Hematopoietic multipotent progenitor cell treated with erythropoietin and hydrocortisone succinate and interleukin-3 and kit ligand, for 6 days (in vitro differentiated cells): ENCODE measurements around the gene CAMTA1.
A peak's percentile ranks its signal among the peaks of the same experiment; 100 is the strongest.
"Not testable (repeated sequence)": the region's sequence is repeated elsewhere in the genome, so short reads cannot be mapped to it uniquely, and the experiment has no call there.

Source experiments
- DNase-seq: peaks from one replicate; pipeline ENCODE4 v3.0.0-alpha.2; 2015

Gene CAMTA1

DNA sequence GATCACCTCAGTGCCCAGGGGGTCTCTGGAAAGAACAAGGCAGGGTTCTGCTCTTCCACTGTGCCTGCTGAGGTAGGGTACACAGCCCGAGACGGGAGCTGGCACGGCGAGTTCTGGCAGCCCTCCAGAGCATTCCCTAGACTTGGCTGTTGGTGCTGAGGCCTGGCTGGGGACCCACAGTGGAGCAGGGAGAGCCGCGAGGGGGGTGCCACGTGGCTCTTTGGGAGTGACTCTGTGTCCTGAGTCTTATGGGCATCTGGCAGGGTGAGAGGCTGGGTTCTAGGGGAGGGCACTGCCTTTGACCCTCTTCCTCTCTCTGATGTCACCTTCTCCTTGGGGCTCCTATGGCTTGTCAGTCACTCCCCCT lies 336.4 kb downstream of the CAMTA1 start:
- no peak for DNase-seq

DNA sequence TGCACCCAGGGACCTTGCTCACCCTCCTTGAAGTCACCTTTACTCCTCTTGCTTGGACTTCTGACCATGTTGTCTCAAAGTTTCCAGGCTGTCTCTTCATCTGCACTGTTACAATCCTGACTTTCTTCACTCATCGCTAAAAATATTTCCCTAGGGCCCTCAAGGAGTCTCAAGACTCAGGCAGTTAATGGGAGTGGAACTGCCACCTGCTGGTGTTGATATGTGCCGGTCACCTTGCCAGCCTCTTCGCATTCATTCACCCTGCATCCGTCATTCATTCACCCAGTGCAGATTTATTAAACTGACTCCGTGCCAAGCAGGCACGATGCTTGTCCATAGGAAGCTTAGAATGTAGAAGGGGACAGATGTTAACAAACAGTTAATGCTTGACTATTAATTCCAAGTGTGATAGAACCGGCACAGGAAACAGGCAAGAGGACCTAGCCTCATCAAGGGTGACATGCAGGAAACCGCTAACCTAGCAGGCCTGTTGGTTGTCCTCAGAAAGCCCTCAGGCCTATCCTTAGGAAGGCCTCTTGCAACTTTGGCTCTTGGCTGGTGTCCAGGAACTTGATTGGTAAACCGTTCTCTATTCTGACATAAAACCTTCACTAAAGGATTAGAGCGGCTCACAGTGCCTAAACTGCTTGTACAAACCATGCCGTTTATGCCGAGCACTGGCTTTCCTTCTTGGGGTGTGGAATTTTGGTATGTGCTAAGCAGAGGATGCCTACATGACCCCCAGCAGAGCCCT lies 342.2 kb downstream of the CAMTA1 start:
- peak; percentile 63 for DNase-seq

- no peak for DNase-seq
These were observed 343.0 kb downstream of the CAMTA1 start for GRCh38 chr1:7128293-7128692.

DNA sequence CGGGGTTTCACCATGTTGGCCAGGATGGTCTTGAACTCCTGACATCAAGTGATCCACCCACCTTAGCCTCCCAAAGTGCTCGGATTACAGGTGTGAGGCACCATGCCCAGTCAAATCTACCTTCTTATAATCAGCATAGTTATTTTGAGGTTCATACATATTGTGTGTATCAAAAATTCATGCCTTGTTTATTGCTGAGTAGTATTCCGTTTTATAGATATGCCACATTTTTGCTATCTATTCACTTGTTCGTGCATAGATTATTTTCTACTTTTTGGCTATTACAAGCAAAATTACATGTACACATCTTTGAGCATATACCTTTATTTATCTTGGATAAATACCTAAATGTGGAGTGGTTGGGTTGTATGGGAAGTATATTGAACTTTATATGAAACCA lies 344.9 kb downstream of the CAMTA1 start:
- no peak for DNase-seq

- DNase-seq, result no peak
These were observed 350.2 kb downstream of the CAMTA1 start for GRCh38 chr1:7135493-7135892.

GRCh38 chr1:7136166-7136953 lies 351.1 kb downstream of the CAMTA1 start:
- no peak for DNase-seq

- no peak for DNase-seq
These were observed 355.0 kb downstream of the CAMTA1 start for GRCh38 chr1:7140251-7140650.

GRCh38 chr1:7145947-7146346 lies 360.7 kb downstream of the CAMTA1 start:
- no peak for DNase-seq

GRCh38 chr1:7146710-7147109 lies 361.5 kb downstream of the CAMTA1 start:
- no peak for DNase-seq

DNA sequence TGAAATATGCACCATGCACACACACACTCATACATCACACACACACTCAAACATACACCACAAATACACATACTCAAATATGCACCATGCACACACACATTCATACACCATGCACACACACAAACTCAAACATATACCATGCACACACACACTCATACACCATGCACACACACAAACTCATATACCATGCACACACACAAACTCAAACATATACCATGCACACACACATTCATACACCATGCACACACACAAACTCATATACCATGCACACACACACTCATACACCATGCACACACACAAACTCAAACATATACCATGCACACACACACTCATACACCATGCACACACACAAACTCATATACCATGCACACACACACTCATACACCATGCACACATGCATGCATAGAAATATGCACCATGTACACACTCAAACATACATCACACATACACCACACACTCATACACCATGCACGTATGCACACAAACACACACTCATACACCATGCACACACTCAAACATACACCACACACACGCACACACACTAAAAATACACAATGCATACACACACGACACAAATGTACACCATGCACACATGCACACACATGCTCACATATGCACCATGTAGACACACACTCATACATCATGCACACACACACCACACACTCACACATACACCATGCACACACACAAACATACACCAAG lies 362.5 kb downstream of the CAMTA1 start:
- not testable (repeated sequence) for DNase-seq

- no peak for DNase-seq
These were observed 364.0 kb downstream of the CAMTA1 start for GRCh38 chr1:7149080-7149838.

GRCh38 chr1:7150724-7151280 lies 365.5 kb downstream of the CAMTA1 start:
- DNase-seq, result no peak

GRCh38 chr1:7151978-7152377 lies 366.7 kb downstream of the CAMTA1 start:
- no peak for DNase-seq

DNA sequence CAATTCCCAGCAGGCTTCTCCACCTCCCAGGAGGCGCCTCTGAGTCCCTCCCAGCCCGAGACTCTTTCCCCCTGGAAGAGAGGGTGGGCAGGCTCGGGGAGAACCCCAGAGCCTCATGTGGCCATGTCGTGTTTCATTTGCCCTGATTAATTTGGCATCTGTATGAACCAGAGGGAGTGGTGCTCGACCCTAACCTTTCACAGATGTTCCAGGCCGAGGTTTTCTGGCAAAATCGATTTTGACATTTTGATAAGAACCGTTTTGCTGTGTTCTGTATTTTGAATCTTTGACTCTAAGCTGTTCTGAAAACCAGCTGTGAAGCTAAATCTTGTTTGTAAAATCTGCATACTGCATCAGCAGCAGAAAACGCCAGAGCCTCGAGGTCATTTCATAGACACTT lies 367.4 kb downstream of the CAMTA1 start:
- DNase-seq, result no peak

- DNase-seq, result no peak
These were observed 368.2 kb downstream of the CAMTA1 start for GRCh38 chr1:7153464-7153863.

GRCh38 chr1:7159116-7159781 lies 374.0 kb downstream of the CAMTA1 start:
- no peak for DNase-seq

- not testable (repeated sequence) for DNase-seq
These were observed 383.3 kb downstream of the CAMTA1 start for GRCh38 chr1:7168554-7168953.

- DNase-seq, result no peak
These were observed 385.9 kb downstream of the CAMTA1 start for GRCh38 chr1:7171168-7171567.

DNA sequence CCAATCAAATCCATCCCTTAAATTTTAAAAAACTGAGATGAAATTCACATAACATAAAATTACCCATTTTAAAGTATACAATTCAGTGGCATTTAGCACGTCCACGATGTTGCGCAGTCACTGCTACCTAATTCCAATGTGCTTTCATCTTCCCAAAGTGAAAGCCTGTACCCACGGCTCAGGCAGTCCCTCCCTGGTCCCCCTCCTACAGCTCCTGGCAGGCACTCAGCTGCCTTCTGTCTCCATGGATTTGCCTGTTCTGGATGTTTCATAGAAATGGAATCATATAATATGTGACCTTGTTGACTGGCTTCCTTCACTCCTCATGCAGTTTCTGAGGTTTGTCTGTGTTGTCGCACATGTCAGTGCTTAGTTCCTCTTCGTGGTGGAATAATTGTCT lies 386.3 kb downstream of the CAMTA1 start:
- DNase-seq, result peak; percentile 2

- DNase-seq, result no peak
These were observed 387.6 kb downstream of the CAMTA1 start for GRCh38 chr1:7172804-7173203.

DNA sequence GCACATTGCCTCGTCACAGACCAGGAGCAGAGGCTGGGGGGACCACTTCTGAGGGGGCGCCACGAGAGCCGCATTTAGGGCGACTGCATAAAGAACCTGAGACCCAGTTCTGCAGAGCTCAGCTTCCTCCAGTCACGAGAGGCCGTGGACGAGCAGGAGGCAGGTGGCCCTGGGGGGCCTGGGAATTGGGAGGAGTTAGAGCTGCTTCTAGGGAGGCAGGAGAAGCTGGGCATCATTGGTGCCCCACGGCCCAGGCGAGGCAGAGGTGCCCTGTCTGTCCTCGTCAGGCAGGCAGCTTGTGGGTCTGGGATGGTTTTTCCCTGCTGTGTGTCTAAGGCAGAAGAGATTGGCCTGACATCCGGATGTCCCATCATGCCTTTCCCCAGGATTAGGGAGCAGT lies 389.3 kb downstream of the CAMTA1 start:
- no peak for DNase-seq
